ENCODE results near the gene IDNK.

The IDNK gene

DNA sequence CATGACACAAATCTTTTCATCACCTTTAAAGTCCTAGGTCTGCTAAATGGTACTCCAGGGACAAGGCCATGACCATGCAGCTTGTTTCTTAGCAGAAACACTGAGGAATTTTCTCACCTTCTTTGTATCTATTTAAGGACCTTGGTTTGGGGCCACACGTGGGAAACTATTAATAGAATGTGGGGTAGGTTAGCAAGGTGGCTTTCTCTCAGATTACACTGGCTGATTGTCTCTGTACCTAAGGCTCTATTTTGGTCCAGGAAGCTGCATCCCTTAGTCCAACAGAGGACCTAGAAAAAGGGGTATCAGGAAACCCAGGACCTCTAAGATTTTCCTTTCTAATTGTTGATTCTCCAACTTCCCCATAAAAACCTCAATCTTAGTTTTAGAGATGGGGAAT is 48.5 kb upstream of the IDNK start (continued):
- TF ChIP-seq, protein P1, sequence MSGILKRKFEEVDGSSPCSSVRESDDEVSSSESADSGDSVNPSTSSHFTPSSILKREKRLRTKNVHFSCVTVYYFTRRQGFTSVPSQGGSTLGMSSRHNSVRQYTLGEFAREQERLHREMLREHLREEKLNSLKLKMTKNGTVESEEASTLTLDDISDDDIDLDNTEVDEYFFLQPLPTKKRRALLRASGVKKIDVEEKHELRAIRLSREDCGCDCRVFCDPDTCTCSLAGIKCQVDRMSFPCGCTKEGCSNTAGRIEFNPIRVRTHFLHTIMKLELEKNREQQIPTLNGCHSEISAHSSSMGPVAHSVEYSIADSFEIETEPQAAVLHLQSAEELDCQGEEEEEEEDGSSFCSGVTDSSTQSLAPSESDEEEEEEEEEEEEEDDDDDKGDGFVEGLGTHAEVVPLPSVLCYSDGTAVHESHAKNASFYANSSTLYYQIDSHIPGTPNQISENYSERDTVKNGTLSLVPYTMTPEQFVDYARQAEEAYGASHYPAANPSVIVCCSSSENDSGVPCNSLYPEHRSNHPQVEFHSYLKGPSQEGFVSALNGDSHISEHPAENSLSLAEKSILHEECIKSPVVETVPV (CRISPR knock-in tag; IDR thresholded peaks at IDR 0.05), result no peak
- TF ChIP-seq RARB (CRISPR knock-in tag; IDR thresholded peaks at IDR 0.05), result no peak
- TF ChIP-seq, protein P2, sequence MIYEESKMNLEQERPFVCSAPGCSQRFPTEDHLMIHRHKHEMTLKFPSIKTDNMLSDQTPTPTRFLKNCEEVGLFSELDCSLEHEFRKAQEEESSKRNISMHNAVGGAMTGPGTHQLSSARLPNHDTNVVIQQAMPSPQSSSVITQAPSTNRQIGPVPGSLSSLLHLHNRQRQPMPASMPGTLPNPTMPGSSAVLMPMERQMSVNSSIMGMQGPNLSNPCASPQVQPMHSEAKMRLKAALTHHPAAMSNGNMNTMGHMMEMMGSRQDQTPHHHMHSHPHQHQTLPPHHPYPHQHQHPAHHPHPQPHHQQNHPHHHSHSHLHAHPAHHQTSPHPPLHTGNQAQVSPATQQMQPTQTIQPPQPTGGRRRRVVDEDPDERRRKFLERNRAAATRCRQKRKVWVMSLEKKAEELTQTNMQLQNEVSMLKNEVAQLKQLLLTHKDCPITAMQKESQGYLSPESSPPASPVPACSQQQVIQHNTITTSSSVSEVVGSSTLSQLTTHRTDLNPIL (CRISPR knock-in tag; IDR thresholded peaks at IDR 0.05; ENCODE audit: low read depth), result no peak
- TF ChIP-seq ZNF70 (CRISPR knock-in tag; IDR thresholded peaks at IDR 0.05), result no peak

DNA sequence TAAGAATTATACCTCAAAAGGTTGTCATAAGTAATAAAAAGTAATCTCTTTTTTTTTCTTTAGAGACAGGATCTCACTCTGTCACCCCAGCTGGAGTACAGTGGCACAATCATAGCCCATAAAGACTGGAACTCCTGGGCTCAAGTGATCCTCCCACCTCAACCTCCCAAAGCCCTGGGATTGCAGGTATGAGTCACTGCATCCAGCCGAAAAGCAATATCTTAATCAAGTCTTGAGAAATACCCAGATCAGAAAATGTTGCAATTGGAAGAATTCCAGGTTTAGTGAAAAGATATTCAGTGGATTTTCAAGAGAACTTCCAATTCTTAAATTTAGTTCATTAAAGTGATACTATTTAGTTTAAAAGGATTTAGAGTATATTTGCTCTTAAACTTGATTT is 40.9 kb upstream of the IDNK start:
- TF ChIP-seq GLIS3 (CRISPR knock-in tag; IDR thresholded peaks at IDR 0.05) (no peak), TCF4 (CRISPR knock-in tag; IDR thresholded peaks at IDR 0.05; ENCODE audit: borderline replicate concordance) (no peak), BACH2 (CRISPR knock-in tag; IDR thresholded peaks at IDR 0.05; ENCODE audit: borderline replicate concordance) (no peak), ZNF70 (CRISPR knock-in tag; IDR thresholded peaks at IDR 0.05) (no peak), ISL1 (CRISPR knock-in tag; IDR thresholded peaks at IDR 0.05) (peak; percentile 22; the same call in 1 of the 2 replicates)
- TF ChIP-seq, protein P2 (CRISPR knock-in tag; IDR thresholded peaks at IDR 0.05; ENCODE audit: low read depth), result no peak
- no peak for ATAC-seq

DNA sequence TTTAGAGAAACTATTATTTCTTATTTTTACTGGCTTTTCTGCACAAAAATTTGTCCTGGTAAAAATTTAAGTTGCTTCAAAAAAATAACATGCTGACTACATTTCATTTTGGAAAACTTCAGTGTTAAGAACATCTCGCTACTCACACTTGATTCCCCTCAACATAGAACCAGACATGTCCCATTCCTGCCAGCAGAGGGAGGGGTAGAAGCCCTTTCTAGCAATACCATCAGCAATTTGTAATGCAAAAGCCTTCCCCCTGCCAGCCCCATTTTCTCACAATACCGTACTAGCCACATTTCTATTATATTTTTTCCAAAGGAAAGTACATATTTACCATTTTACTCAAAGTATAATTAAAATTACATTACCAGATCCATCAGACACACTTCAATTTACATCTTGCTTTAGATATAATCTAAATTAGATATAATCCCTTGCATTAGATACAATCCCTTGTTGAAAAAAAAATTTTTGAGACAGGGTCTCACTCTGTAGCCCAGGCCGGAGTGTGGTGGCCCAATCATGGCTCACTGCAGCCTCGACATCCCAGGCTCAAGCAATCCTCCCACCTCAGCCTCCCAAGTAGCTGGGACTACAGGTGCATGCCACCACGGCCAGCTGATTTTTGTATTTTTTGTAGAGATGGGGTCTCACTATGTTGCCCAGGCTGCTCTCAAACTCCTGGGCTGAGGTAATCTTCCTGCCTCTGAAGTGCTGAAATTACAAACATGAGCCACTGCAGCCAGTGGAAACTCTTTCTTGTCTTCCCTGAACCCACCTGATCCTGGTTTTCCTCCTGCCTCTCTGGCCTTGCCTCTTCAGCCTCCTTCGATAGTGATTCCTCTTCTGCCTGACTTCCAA is 39.6 kb upstream of the IDNK start:
- ATAC-seq, result peak; percentile 91

DNA sequence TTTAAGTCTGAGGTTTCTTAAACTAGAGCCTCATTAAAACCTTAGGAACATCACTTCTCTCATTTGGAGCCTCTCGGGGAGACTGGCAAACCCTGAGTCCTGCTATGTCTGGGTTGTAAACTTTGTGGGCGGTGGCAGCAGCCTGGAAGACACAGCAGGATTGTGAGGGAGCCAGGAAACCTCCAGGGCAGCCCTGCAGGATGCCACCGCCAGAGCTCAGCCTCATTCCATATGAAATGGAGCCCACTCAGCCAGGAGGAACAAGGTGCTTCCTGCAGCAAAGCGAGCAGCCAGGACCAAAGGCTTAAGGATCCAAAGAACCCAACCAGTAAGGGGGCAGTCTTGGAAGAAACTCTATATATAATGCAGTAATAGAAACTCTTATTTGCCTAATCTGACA is 37.9 kb upstream of the IDNK start:
- ATAC-seq, result no peak
- TF ChIP-seq ZNF565 (CRISPR knock-in tag; conservative IDR thresholded peaks at IDR 0.05; ENCODE audit: low read depth) (no peak), BACH2 (CRISPR knock-in tag; IDR thresholded peaks at IDR 0.05; ENCODE audit: borderline replicate concordance) (no peak)

More for the DNA sequence above, 39.6 kb upstream of the IDNK start:
- TF ChIP-seq PPARA (CRISPR knock-in tag; IDR thresholded peaks at IDR 0.05; ENCODE audit: borderline replicate concordance) (no peak), BACH2 (CRISPR knock-in tag; IDR thresholded peaks at IDR 0.05; ENCODE audit: borderline replicate concordance) (no peak), ISL1 (CRISPR knock-in tag; IDR thresholded peaks at IDR 0.05) (no peak), SNAI2 (CRISPR knock-in tag; IDR thresholded peaks at IDR 0.05) (no peak), ZNF8 (CRISPR knock-in tag; IDR thresholded peaks at IDR 0.05) (no peak), ZNF70 (CRISPR knock-in tag; IDR thresholded peaks at IDR 0.05) (no peak), ZFP30 (CRISPR knock-in tag; IDR thresholded peaks at IDR 0.05) (no peak), CSDC2 (CRISPR knock-in tag; IDR thresholded peaks at IDR 0.05) (no peak), ARNTL (CRISPR knock-in tag; IDR thresholded peaks at IDR 0.05; ENCODE audit: borderline replicate concordance, low read depth) (no peak), ZC3H10 (CRISPR knock-in tag; IDR thresholded peaks at IDR 0.05) (no peak), OSR1 (CRISPR knock-in tag; IDR thresholded peaks at IDR 0.05) (no peak), TCF4 (CRISPR knock-in tag; IDR thresholded peaks at IDR 0.05; ENCODE audit: borderline replicate concordance) (no peak), RARB (CRISPR knock-in tag; IDR thresholded peaks at IDR 0.05) (no peak), ZFP3 (CRISPR knock-in tag; IDR thresholded peaks at IDR 0.05) (no peak)
- TF ChIP-seq, protein P3, sequence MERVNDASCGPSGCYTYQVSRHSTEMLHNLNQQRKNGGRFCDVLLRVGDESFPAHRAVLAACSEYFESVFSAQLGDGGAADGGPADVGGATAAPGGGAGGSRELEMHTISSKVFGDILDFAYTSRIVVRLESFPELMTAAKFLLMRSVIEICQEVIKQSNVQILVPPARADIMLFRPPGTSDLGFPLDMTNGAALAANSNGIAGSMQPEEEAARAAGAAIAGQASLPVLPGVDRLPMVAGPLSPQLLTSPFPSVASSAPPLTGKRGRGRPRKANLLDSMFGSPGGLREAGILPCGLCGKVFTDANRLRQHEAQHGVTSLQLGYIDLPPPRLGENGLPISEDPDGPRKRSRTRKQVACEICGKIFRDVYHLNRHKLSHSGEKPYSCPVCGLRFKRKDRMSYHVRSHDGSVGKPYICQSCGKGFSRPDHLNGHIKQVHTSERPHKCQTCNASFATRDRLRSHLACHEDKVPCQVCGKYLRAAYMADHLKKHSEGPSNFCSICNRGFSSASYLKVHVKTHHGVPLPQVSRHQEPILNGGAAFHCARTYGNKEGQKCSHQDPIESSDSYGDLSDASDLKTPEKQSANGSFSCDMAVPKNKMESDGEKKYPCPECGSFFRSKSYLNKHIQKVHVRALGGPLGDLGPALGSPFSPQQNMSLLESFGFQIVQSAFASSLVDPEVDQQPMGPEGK (CRISPR knock-in tag; IDR thresholded peaks at IDR 0.05; ENCODE audit: borderline replicate concordance), result no peak
- TF ChIP-seq, protein P4, sequence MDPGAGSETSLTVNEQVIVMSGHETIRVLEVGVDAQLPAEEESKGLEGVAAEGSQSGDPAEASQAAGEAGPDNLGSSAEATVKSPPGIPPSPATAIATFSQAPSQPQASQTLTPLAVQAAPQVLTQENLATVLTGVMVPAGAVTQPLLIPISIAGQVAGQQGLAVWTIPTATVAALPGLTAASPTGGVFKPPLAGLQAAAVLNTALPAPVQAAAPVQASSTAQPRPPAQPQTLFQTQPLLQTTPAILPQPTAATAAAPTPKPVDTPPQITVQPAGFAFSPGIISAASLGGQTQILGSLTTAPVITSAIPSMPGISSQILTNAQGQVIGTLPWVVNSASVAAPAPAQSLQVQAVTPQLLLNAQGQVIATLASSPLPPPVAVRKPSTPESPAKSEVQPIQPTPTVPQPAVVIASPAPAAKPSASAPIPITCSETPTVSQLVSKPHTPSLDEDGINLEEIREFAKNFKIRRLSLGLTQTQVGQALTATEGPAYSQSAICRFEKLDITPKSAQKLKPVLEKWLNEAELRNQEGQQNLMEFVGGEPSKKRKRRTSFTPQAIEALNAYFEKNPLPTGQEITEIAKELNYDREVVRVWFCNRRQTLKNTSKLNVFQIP (CRISPR knock-in tag; IDR thresholded peaks at IDR 0.05; ENCODE audit: borderline replicate concordance, low read depth), result no peak
